ENCODE measurements around the gene MRNIP.

DNA sequence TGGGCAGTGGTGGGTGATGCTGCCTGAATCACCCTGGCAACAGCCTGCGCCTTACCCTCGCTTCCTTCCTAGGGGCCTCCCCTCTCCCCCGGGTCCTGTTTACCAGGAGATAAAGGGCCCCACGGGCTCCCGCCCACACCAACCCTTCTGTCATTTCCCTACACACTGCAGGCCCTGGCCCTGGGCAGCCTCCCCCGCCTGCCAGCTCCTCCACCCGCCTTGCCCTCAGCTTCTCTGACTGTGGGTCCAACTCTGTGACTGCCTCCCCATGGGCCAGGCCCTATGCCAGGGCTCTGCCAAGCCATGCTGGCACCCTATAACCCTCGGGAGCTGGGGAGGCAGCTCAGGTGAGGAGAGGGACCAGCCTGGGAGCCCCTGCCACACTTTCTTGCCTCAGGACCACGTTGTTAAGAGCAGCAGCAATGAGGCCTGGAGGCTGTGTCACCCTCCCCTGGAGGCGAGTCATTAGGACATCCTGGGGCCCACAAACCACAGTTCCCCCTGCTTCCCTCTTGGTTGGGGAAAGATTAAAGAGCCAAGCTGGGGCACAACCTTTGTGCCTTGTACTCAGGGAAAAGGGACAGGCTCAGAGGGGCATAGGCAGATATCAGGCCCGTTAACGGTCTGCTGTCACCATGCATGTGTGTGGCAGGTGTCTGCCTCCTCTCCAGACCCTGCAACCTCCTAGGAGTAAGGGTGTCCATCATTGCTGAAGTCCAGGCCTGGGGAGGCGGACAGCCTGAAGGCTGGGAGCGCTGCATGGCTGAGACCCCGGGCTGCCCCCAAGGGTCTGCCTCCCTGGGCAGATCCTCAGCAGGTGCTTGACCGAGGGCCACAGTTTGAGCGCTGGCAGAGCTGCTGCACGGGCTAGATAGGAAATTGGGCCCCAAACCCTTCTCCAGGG, 54.7 kb downstream of the MRNIP start:
- TF ChIP-seq CTCF (IDR thresholded peaks at IDR 0.05): no peak
- TF ChIP-seq EP300 (IDR thresholded peaks at IDR 0.05): no peak
- TF ChIP-seq, protein P1, sequence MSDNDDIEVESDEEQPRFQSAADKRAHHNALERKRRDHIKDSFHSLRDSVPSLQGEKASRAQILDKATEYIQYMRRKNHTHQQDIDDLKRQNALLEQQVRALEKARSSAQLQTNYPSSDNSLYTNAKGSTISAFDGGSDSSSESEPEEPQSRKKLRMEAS (IDR thresholded peaks at IDR 0.05): no peak
- TF ChIP-seq HDAC2 (IDR thresholded peaks at IDR 0.05): no peak
- TF ChIP-seq ELK1 (IDR thresholded peaks at IDR 0.05; ENCODE audit: low read depth, low read length): no peak
- TF ChIP-seq RAD21 (conservative IDR thresholded peaks at IDR 0.05 in 1 of 2, IDR thresholded peaks at IDR 0.05 in 1 of 2): no peak
- no peak for TF ChIP-seq ZFP36 (IDR thresholded peaks at IDR 0.05; ENCODE audit: borderline replicate concordance, partially characterized antibody)
- no peak; a peak in 1 of 5 replicates for TF ChIP-seq JUN (IDR thresholded peaks at IDR 0.05)
- no peak for TF ChIP-seq POLR2A (IDR thresholded peaks at IDR 0.05; ENCODE audit: low read length)
- no peak for TF ChIP-seq CHD2 (IDR thresholded peaks at IDR 0.05; ENCODE audit: low read length, partially characterized antibody)
- TF ChIP-seq CBX2 (IDR thresholded peaks at IDR 0.05; ENCODE audit: borderline replicate concordance, low read depth): no peak
